Gastroesophageal sphincter (tissue), 3 donors: ENCODE data around the gene ITPKA.

Source experiments
- CTCF ChIP-seq, 4 experiments: fragments of 200-600 bp in 2 of 4; fragments of 450-650 bp in 2 of 4; sonication (generic) in 1 of 4; IDR thresholded peaks; one replicate each; pipeline ENCODE4 v1.5.1; 2017 to 2019; ENCODE audit warnings: antibody characterized with exemption in 4 of 4, mild to moderate bottlenecking in 2 of 4, moderate library complexity in 2 of 4
- EP300 ChIP-seq: sonication (generic); formaldehyde crosslinking; IDR thresholded peaks from one replicate; pipeline ENCODE4 v1.6.1; 2017; ENCODE audit warnings: antibody characterized with exemption, mild to moderate bottlenecking
- POLR2A ChIP-seq, 2 donors: fragments of 450-650 bp; IDR thresholded peaks; one replicate each; pipeline ENCODE4 v1.6.1; 2017; ENCODE audit warnings: antibody characterized with exemption in 2 of 2, mild to moderate bottlenecking in 2 of 2, moderate library complexity in 1 of 2
- POLR2AphosphoS5 ChIP-seq: sonication (generic); formaldehyde crosslinking; IDR thresholded peaks from one replicate; pipeline ENCODE4 v1.6.1; 2017; ENCODE audit warnings: antibody characterized with exemption

GRCh38 chr15:41483519-41483918 lies 10.2 kb upstream of the ITPKA start:
- TF ChIP-seq CTCF (IDR thresholded peaks at IDR 0.05) (no peak), POLR2A (IDR thresholded peaks at IDR 0.05) (no peak), POLR2AphosphoS5 (no peak), EP300 (no peak)
